Mesothelial cell of epicardium (in vitro differentiated cells): Measurements from ENCODE around the gene CDH24. TPM values are rescaled to one million over a fixed set of nuclear protein-coding genes. Genes with fewer than 3 reads are reported as not detected.

Source experiments
- DNase-seq, 2 experiments: peaks; one replicate each; pipeline ENCODE4 v3.0.0; 2021; ENCODE audit warnings: low spot score in 2 of 2; ENCODE audit not compliant: unreplicated experiment in 2 of 2
- H3K27ac Mint-ChIP-seq: 2 replicates; pipeline ENCODE4 v1.8.0; 2021; ENCODE audit warnings: mixed read lengths
- H3K27me3 Mint-ChIP-seq: 2 replicates; pipeline ENCODE4 v1.8.0; 2021; ENCODE audit warnings: low read depth, mixed read lengths
- H3K36me3 Mint-ChIP-seq: 2 replicates; pipeline ENCODE4 v1.8.0; 2021; ENCODE audit warnings: mixed read lengths
- H3K4me1 Mint-ChIP-seq: 2 replicates; pipeline ENCODE4 v1.8.0; 2021; ENCODE audit warnings: mixed read lengths
- H3K4me3 Mint-ChIP-seq: 2 replicates; pipeline ENCODE4 v1.8.0; 2021; ENCODE audit warnings: mild to moderate bottlenecking, moderate library complexity, mixed read lengths
- H3K9me3 Mint-ChIP-seq: 2 replicates; pipeline ENCODE4 v1.8.0; 2021; ENCODE audit warnings: mixed read lengths
- total RNA-seq: library from RNA; stranded (reverse); gene quantifications from 3 replicates; pipeline ENCODE4 v1.2.1, GENCODE V29; 2021
- TF ChIP-seq, protein P1 (sequence below): fragments of 200-600 bp; sonication (generic); IDR thresholded peaks from one replicate; pipeline ENCODE4 v1.5.0; 2021; ENCODE audit warnings: antibody characterized with exemption; ENCODE audit not compliant: unreplicated experiment

Gene CDH24
- total RNA-seq, 1 donor from 2014 or later, result 30.4 TPM

DNA sequence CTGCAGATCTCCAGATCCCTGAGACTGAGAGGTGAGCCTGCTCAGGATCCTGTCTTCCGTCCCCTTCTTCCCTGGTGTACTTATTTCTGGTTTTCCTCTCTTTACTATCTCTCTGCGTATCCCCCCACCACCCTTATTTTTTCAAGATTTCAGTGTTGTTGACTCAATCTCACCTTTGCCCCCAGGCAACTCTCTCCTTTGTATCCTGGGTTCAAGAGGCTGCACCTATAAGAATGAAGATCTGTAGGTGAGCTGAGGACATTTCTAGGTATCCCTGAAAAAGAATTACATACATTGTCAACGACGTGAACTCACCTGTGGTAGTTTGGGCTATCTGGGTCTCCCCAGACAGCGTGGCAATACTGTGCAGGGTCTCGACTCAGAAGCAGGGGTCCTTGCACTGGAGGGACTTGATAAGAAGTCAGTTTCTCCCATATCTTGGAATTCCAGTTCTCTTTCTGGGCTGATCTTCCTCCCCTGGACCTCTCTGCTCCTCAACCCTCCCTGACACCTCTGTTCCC, 46.8 kb upstream of the CDH24 start:
- Mint-ChIP-seq H3K4me3 (no peak overlapping the region), H3K9me3 (no peaks in the 10 kb centered on the region), H3K36me3 (peaks cover 2% of the 10 kb centered on the region), H3K27me3 (peaks cover 15% of the 10 kb centered on the region), H3K4me1 (no peaks in the 10 kb centered on the region), H3K27ac (no peak overlapping the region)
- DNase-seq, result no peak
- TF ChIP-seq, protein P1, sequence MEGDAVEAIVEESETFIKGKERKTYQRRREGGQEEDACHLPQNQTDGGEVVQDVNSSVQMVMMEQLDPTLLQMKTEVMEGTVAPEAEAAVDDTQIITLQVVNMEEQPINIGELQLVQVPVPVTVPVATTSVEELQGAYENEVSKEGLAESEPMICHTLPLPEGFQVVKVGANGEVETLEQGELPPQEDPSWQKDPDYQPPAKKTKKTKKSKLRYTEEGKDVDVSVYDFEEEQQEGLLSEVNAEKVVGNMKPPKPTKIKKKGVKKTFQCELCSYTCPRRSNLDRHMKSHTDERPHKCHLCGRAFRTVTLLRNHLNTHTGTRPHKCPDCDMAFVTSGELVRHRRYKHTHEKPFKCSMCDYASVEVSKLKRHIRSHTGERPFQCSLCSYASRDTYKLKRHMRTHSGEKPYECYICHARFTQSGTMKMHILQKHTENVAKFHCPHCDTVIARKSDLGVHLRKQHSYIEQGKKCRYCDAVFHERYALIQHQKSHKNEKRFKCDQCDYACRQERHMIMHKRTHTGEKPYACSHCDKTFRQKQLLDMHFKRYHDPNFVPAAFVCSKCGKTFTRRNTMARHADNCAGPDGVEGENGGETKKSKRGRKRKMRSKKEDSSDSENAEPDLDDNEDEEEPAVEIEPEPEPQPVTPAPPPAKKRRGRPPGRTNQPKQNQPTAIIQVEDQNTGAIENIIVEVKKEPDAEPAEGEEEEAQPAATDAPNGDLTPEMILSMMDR, result no peak

DNA sequence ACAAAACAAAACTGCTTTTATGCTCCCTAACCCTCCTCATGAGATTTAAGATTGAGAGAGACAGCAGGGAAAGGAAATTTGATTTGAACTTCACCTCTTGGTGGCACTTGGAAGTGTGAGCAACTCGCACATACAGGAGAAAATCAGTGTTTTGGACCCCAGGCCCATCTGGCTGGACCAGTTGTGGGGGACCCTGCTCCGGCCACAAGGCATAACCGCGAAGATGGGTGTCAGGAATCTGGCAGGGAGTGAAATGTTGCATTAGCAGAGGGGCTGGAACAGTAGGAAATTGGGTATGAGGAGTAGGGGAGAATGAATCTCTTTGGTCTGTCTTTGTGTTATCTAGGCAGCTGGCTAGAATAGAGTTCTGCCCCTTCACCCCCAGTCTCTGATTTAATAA, 46.3 kb upstream of the CDH24 start:
- TF ChIP-seq, protein P1, result no peak
- H3K27me3 Mint-ChIP-seq, result peaks cover 15% of the 10 kb centered on the region
- no peaks in the 10 kb centered on the region for H3K4me1 Mint-ChIP-seq
- no peaks in the 10 kb centered on the region for H3K9me3 Mint-ChIP-seq
- H3K36me3 Mint-ChIP-seq, result peaks cover 3% of the 10 kb centered on the region
- H3K27ac Mint-ChIP-seq, result no peak overlapping the region
- no peak for DNase-seq
- no peak overlapping the region for H3K4me3 Mint-ChIP-seq

DNA sequence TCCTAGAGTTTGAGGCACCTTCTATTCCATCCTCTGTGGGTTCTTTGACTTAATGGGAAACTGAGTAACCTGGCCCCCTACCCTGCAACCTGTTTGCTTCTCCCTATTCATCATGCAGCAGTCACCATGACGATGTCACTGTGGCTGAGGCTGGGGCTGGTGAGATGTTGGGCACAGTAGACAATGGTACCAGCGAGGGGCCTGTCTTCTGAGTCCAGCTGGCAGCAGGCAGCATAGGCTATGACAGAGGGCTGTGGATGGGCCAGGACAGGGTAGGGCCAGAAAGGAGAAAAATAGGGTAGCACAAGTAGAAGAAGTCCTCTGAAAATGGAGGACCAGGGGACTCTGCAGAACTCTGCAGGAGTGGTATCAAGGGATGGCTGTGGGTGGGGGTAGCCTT, 45.5 kb upstream of the CDH24 start:
- Mint-ChIP-seq H3K4me3 (no peak overlapping the region), H3K27ac (no peak overlapping the region), H3K36me3 (peaks cover 5% of the 10 kb centered on the region), H3K9me3 (no peaks in the 10 kb centered on the region), H3K4me1 (no peaks in the 10 kb centered on the region), H3K27me3 (peaks cover 15% of the 10 kb centered on the region)
- TF ChIP-seq, protein P1, result no peak
- DNase-seq, result no peak

DNA sequence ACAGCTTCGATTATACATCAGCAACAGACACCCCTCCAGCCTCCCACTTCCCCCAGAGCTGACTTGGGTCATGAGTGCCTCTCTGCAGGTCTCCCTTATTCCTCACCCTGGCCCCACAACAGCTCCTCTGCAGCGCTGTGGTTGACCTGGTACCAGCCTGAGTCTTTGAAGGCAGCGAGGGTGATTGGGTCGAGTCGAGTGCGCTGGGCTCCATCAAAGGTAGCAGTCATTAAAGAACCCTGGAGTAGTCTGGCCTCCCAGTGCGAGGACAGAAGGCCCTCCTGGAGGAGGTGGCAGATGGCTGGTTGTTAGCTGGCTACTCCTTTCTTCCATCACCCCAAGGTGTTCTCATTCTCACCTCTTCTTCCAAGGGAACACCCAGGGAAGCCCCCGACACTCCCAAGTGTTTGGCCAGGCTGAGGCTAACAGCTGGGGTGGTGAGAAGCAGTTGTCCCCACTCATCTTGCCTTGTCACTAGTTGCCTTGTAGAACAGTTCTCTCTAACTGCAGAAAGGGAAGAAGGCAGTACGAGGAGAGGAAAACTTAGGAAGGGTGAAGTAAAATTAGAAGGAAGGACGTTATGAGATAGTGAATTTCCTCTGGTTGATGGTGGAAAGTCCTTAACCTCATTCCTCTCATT, 44.8 kb upstream of the CDH24 start:
- Mint-ChIP-seq H3K9me3 (no peaks in the 10 kb centered on the region), H3K36me3 (peaks cover 12% of the 10 kb centered on the region), H3K4me1 (peaks cover 4% of the 10 kb centered on the region), H3K27ac (no peak overlapping the region), H3K27me3 (peaks cover 15% of the 10 kb centered on the region), H3K4me3 (no peak overlapping the region)
- TF ChIP-seq, protein P1, result no peak
- no peak for DNase-seq

GRCh38 chr14:23101213-23101970, 44.1 kb upstream of the CDH24 start:
- TF ChIP-seq, protein P1, result no peak
- no peak for DNase-seq
- peaks cover 11% of the 10 kb centered on the region for H3K4me1 Mint-ChIP-seq
- no peak overlapping the region for H3K27ac Mint-ChIP-seq
- no peak overlapping the region for H3K4me3 Mint-ChIP-seq
- peaks cover 13% of the 10 kb centered on the region for H3K36me3 Mint-ChIP-seq
- H3K27me3 Mint-ChIP-seq, result peaks cover 15% of the 10 kb centered on the region
- no peaks in the 10 kb centered on the region for H3K9me3 Mint-ChIP-seq
